Activated B cell treated with CpG ODN at 0.5 μM for 24 hours (primary cell): ENCODE measurements around the gene RBM47. TPM values are rescaled to one million over a fixed set of nuclear protein-coding genes. Genes with fewer than 3 reads are reported as not detected.

Experiments
- ATAC-seq: fragments of 200-7000 bp; cut with Tn5 transposase; one replicate; pipeline ENCODE4 v1.10.0; 2021; ENCODE audit warnings: low read depth, mild to moderate bottlenecking, moderate library complexity
- CTCF ChIA-PET: fragments of 350-600 bp; sonication (Branson Sonifier 250); formaldehyde crosslinking; loops from one replicate; lab custom pipeline; 2021; ENCODE audit warnings: antibody characterized with exemption; lab: Charles Lee
- POLR2A ChIA-PET: fragments of 350-600 bp; sonication (Branson Sonifier 250); formaldehyde crosslinking; loops from one replicate; lab custom pipeline; 2021; ENCODE audit warnings: antibody characterized with exemption; lab: Charles Lee
- DNase-seq: peaks from one replicate; pipeline ENCODE4 v3.0.0; 2022
- H3K27ac Mint-ChIP-seq: one replicate; pipeline ENCODE4 v1.8.0; 2020; ENCODE audit warnings: mixed read lengths
- H3K27me3 Mint-ChIP-seq: one replicate; pipeline ENCODE4 v1.8.0; 2021; ENCODE audit warnings: mixed read lengths
- H3K36me3 Mint-ChIP-seq: one replicate; pipeline ENCODE4 v1.8.0; 2021; ENCODE audit warnings: low read depth, mixed read lengths
- H3K4me1 Mint-ChIP-seq: one replicate; pipeline ENCODE4 v1.8.0; 2021; ENCODE audit warnings: mixed read lengths
- H3K4me3 Mint-ChIP-seq: one replicate; pipeline ENCODE4 v1.8.0; 2020; ENCODE audit warnings: mild to moderate bottlenecking, mixed read lengths
- H3K9me3 Mint-ChIP-seq: one replicate; pipeline ENCODE4 v1.8.0; 2020; ENCODE audit warnings: mixed read lengths
- intact Hi-C: fragments of 100-400 bp; cut with micrococcal nuclease; formaldehyde crosslinking; loops from one replicate; pipeline ENCODE4 v1.15.1; 2024
- total RNA-seq: library from RNA; stranded (reverse); gene quantifications from 2 replicates; pipeline ENCODE4 v1.2.3, GENCODE V29; 2022
- TF ChIP-seq, protein P1 (sequence below): fragments of 200-600 bp; IDR thresholded peaks from one replicate; pipeline ENCODE4 v1.8.0; 2022; ENCODE audit warnings: antibody characterized with exemption, mild to moderate bottlenecking

The RBM47 gene
- total RNA-seq, 1 donor from 2014 or later: 8.0 TPM

DNA sequence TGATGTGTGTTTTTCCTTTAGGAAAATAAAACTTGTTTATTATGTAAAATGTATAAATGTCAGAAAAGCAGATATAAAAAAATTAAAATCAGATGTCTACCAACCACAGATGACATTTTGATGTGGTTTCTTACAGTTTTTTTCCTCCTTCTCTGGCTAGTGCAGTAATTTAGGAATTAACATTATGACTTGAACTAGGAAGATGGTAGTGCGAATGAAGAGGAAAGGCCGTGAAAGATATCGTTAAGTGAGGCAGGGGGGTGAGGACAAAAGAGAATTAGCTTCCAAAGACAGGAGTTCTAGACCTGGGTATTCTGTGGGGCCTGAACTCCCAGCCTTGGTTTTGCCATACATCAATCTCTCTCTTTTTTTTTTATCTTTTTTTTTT lies 98.0 kb downstream of the RBM47 start:
- no peak for ATAC-seq
- H3K36me3 Mint-ChIP-seq: no peaks in the 10 kb centered on the region
- intact Hi-C loops: no loop called here
- H3K9me3 Mint-ChIP-seq: no peaks in the 10 kb centered on the region
- H3K27me3 Mint-ChIP-seq: no peaks in the 10 kb centered on the region
- peaks cover 15% of the 10 kb centered on the region for H3K4me1 Mint-ChIP-seq
- CTCF ChIA-PET: no interaction called here
- no peak for DNase-seq
- no peak overlapping the region for H3K4me3 Mint-ChIP-seq
- POLR2A ChIA-PET: no interaction called here
- no peak overlapping the region for H3K27ac Mint-ChIP-seq
- TF ChIP-seq, protein P1, sequence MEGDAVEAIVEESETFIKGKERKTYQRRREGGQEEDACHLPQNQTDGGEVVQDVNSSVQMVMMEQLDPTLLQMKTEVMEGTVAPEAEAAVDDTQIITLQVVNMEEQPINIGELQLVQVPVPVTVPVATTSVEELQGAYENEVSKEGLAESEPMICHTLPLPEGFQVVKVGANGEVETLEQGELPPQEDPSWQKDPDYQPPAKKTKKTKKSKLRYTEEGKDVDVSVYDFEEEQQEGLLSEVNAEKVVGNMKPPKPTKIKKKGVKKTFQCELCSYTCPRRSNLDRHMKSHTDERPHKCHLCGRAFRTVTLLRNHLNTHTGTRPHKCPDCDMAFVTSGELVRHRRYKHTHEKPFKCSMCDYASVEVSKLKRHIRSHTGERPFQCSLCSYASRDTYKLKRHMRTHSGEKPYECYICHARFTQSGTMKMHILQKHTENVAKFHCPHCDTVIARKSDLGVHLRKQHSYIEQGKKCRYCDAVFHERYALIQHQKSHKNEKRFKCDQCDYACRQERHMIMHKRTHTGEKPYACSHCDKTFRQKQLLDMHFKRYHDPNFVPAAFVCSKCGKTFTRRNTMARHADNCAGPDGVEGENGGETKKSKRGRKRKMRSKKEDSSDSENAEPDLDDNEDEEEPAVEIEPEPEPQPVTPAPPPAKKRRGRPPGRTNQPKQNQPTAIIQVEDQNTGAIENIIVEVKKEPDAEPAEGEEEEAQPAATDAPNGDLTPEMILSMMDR: no peak

DNA sequence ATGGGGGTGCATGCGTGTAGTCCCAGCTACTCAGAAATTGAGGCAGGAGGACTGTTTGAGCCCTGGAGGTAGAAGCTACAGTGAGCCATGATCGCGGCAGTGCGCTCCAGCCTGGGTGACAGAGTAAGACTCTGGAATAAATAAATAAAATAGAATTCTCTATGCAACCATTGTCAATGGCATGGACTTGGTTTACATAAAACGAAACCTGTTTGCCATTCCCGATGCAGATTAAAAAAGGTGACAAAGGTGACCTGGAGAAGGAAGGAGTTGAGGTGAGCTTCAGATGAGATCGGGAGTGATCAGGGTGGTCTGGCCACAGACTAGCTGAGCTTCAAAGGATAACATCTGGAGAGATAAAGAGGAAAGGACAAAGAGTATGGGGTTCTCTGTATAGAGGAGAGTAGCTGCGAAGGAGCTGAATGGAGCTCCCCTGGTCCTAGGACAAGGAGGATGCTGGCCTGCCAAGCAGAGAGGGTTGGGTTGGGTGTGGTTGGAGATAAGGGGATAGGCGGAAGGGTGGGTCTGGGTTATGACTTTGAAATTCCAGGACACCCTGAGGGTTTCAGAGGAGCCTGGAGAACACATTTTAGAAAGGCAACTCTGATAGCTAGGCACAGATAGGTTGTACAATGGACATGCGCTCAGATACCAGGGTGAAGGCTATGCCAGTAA lies 98.6 kb downstream of the RBM47 start:
- ChIA-PET POLR2A (interaction anchor here (0.6 kb wide), 1 partner anchor 422 kb away, joined by 3 read pairs; no protein-coding TSS in a partner anchor), CTCF (no interaction called here)
- Mint-ChIP-seq H3K27me3 (no peaks in the 10 kb centered on the region), H3K4me1 (peaks cover 10% of the 10 kb centered on the region), H3K4me3 (no peak overlapping the region), H3K9me3 (no peaks in the 10 kb centered on the region), H3K27ac (no peak overlapping the region), H3K36me3 (no peaks in the 10 kb centered on the region)
- no peak for DNase-seq
- TF ChIP-seq, protein P1: no peak
- intact Hi-C loops: no loop called here
- ATAC-seq: no peak

DNA sequence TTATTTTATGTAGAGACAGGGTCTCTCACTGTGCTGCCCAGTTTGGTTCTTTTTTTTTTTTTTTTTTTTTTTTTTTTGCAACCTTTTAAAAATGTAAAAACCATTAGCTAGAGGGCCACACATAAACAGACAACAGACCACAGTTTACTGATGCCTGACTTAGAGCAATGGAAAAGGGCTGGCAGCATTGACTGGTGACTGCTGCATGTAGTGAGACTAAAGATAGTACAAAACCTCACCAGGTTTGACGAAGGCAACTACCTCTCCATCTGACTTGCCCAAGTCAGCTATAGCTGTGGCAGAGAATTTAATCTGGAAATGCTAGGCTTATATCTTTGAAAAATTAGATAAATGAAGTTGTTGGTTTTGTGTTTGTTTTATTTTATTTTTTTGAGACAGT lies 102.9 kb downstream of the RBM47 start:
- ATAC-seq (no peak), DNase-seq (no peak)
- Mint-ChIP-seq H3K4me3 (no peak overlapping the region), H3K9me3 (no peaks in the 10 kb centered on the region), H3K27me3 (no peaks in the 10 kb centered on the region), H3K27ac (no peak overlapping the region), H3K4me1 (peaks cover 6% of the 10 kb centered on the region), H3K36me3 (no peaks in the 10 kb centered on the region)
- TF ChIP-seq, protein P1: no peak
- CTCF ChIA-PET: interaction anchor here (0.6 kb wide), 1 partner anchor 72 kb away, joined by 3 read pairs; no protein-coding TSS in a partner anchor
- intact Hi-C loops: no loop called here
- POLR2A ChIA-PET: interaction anchor here (0.6 kb wide), 1 partner anchor 338 kb away, joined by 3 read pairs; no protein-coding TSS in a partner anchor

DNA sequence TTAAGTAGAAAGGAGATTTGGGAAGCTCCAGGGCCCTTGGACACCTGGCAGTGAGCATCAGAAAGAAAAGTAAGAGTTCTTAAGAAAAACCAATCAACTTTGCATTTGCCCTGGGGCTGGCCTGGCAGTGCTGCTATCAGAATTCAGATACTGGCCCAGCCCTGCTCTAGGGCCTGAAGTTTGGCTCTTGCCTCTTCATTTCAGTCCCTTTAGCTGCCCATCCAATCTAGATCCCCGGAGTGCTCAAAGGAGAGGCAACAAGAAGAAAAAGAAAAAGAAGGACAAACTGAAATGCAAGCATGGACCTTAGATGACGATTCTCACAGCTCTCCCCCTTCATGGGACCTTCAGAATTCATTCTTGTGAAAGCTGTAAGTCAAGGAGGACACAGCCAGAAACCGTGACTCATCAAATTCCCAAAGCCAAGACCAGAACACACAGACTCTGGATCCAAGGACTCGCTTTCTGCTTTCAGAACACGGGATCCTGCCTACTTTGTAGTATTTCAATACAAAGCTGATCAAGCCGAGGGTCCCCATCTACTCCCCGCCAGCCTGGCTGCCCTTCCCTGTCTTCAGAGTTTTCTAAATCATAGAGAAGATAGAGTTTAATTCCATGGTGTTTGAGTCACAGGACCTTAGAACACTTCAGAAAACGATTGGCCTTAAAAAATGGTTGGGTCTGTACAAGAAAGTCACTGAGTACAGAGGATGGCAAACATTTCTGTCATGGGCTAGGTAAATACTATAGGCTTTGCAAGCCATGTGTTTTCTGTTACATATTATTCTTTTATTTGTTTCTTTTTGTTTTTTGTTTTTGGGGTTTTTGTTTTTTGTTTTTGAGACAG lies 103.7 kb downstream of the RBM47 start:
- Mint-ChIP-seq H3K27ac (no peak overlapping the region), H3K4me3 (no peak overlapping the region), H3K4me1 (peaks cover 10% of the 10 kb centered on the region), H3K36me3 (no peaks in the 10 kb centered on the region), H3K27me3 (no peaks in the 10 kb centered on the region), H3K9me3 (no peaks in the 10 kb centered on the region)
- ChIA-PET CTCF (no interaction called here), POLR2A (no interaction called here)
- intact Hi-C loops: no loop called here
- no peak for DNase-seq
- TF ChIP-seq, protein P1: no peak
- ATAC-seq: no peak
